Brain microvascular endothelial cell (primary cell): ENCODE data around the gene PCDHGA12.

Source experiments
- DNase-seq: peaks from one replicate; pipeline ENCODE4 v3.0.0-alpha.2; 2020
- H3K27ac ChIP-seq: fragments of 250-450 bp; sonication (Bioruptor Pico); 2 replicates; pipeline ENCODE4 v1.5.1; 2020; ENCODE audit warnings: mild to moderate bottlenecking, moderate library complexity
- H3K27me3 ChIP-seq: fragments of 250-450 bp; sonication (Bioruptor Pico); replicated peaks from 2 replicates; pipeline ENCODE4 v1.5.1; 2020; ENCODE audit warnings: mild to moderate bottlenecking
- H3K36me3 ChIP-seq: fragments of 250-450 bp; sonication (Bioruptor Pico); replicated peaks from 2 replicates; pipeline ENCODE4 v1.5.1; 2020; ENCODE audit warnings: mild to moderate bottlenecking
- H3K4me3 ChIP-seq: 2 replicates; pipeline ENCODE4 v1.5.1; 2011; ENCODE audit warnings: low read depth, mild to moderate bottlenecking, control low read depth, low read length, moderate library complexity
- CTCF ChIP-seq: IDR thresholded peaks from 2 replicates; pipeline ENCODE4 v1.5.1; 2011; ENCODE audit warnings: low read depth, mild to moderate bottlenecking, moderate library complexity, low read length, control low read depth, inconsistent platforms; ENCODE audit errors: missing control alignments
- in situ Hi-C: cut with HindIII; loops from 2 replicates; pipeline ENCODE4 v1.10.0; 2017; ENCODE audit warnings: low sequenced_read_pairs, low pct_ligation_motif_present

The PCDHGA12 gene

GRCh38 chr5:141439411-141440141 is 9.3 kb downstream of the PCDHGA12 start:
- no peak for DNase-seq
- no peak for TF ChIP-seq CTCF
- in situ Hi-C loops, result no loop called here

GRCh38 chr5:141440341-141440740 is 10.0 kb downstream of the PCDHGA12 start:
- Histone ChIP-seq H3K27me3 (no peaks in the 10 kb centered on the region), H3K36me3 (no peaks in the 10 kb centered on the region), H3K27ac (no peak overlapping the region), H3K4me3 (no peak overlapping the region)
- in situ Hi-C loops, result no loop called here
- DNase-seq, result no peak
- no peak for TF ChIP-seq CTCF

More at GRCh38 chr5:141439411-141440141, 9.3 kb downstream of the PCDHGA12 start:
- H3K27me3 ChIP-seq, result no peaks in the 10 kb centered on the region
- H3K36me3 ChIP-seq, result no peaks in the 10 kb centered on the region
- H3K4me3 ChIP-seq, result no peak overlapping the region
- H3K27ac ChIP-seq, result no peak overlapping the region

GRCh38 chr5:141441571-141442170 is 11.4 kb downstream of the PCDHGA12 start:
- no peak for TF ChIP-seq CTCF
- in situ Hi-C loops, result no loop called here
- Histone ChIP-seq H3K27me3 (no peaks in the 10 kb centered on the region), H3K36me3 (no peaks in the 10 kb centered on the region), H3K27ac (no peak overlapping the region), H3K4me3 (no peak overlapping the region)
- no peak for DNase-seq

- Histone ChIP-seq H3K27ac (no peak overlapping the region), H3K4me3 (no peak overlapping the region), H3K36me3 (no peaks in the 10 kb centered on the region), H3K27me3 (no peaks in the 10 kb centered on the region)
- DNase-seq, result no peak
- in situ Hi-C loops, result no loop called here
- no peak for TF ChIP-seq CTCF
Observed at GRCh38 chr5:141465351-141465750, 35.0 kb downstream of the PCDHGA12 start.

- H3K36me3 ChIP-seq, result no peaks in the 10 kb centered on the region
- peak; percentile 95 for DNase-seq
- H3K27me3 ChIP-seq, result no peaks in the 10 kb centered on the region
- peak within 1 kb of the TSS; percentile 84 for H3K4me3 ChIP-seq
- peak within 1 kb of the TSS; percentile 59 for H3K27ac ChIP-seq
- peak; percentile 51 for TF ChIP-seq CTCF
- in situ Hi-C loops, result no loop called here
Observed at GRCh38 chr5:141475625-141476131, 45.4 kb downstream of the PCDHGA12 start, which contains the start of gene PCDHGC3. Gene PCDHGC3, plus strand, starts transcription at chr5:141475966. Its CDS starts 151 bp downstream, at chr5:141476117.
